SW 1271 (cell line): ENCODE results near the gene SDR39U1.
"Not testable (repeated sequence)": the region's sequence is repeated elsewhere in the genome, so short reads cannot be mapped to it uniquely, and the experiment has no call there.

Experiments
- DNase-seq, 2 experiments: peaks; one replicate each; lab custom pipeline; 2025; lab: John Stamatoyannopoulos, UW

SDR39U1 gene, protein sequence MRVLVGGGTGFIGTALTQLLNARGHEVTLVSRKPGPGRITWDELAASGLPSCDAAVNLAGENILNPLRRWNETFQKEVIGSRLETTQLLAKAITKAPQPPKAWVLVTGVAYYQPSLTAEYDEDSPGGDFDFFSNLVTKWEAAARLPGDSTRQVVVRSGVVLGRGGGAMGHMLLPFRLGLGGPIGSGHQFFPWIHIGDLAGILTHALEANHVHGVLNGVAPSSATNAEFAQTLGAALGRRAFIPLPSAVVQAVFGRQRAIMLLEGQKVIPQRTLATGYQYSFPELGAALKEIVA

DNA sequence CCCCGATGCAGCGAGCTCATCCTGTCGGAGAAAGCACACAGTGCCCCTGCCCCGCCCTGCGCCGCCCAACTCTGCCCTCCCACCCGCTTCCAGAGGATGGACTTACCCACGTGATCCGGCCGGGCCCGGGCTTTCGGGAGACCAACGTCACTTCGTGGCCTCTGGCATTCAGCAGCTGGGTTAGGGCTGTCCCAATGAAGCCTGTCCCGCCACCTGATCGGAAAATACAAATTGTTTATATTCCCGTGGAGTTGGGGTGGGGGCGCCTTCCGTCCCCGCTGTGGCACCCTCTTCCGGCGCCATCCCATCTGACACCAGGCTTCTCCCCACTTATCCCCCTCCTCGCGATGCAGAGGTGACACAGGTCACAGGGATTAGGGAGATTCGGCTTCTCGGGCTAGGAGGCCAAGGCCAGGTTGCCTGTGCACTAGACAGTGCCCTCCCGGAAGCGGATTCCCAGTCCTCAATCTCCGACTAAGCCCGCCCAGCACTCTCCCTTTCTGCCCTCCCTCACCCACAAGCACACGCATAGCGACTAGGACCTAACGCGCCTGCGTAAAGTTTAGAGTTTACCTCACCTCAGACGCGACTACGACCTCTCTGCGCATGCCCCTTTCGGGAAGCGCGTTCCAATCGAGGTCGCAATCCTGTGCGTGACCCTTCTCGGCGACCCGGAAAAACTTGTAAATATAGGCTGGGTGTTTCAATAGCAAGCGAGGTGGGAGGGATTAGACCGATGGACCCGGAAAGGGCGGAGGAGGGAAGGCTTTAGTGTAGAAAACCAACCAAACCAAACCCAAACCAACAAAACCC is at the start of gene SDR39U1:
SDR39U1 (minus strand) TSS at position 537 of the 813 bp plus-strand sequence; CDS start at position 530, 7 bp downstream.
- peak; percentile 96 to 98 for DNase-seq

- DNase-seq: not testable (repeated sequence)
Measured at GRCh38 chr14:24491586-24492408, 49.2 kb upstream of the SDR39U1 start.

- DNase-seq: no peak
Measured at GRCh38 chr14:24483604-24484252, 41.2 kb upstream of the SDR39U1 start.

- not testable (repeated sequence) for DNase-seq
Measured at GRCh38 chr14:24482699-24483303, 40.2 kb upstream of the SDR39U1 start.

- DNase-seq: peak; percentile 10 to 15
Measured at GRCh38 chr14:24481622-24482324, 39.2 kb upstream of the SDR39U1 start.

DNA sequence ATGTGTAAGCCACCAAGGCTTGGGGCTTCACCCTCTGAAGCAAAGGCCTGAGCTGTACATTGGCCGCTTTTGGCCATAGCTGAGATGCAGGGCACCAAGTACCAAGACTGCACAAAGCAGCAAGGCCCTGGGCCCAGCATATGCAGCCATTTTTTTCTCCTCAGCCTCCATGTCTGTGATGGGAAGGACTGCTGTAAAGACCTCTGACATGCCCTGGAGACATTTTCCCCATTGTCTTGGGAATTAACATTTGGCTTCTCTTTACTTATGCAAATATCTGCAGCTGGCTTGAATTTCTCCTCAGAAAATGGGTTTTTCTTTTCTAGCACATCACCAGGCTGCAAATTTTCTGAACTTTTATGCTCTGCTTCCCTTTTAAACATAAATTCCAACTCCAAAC is 37.4 kb upstream of the SDR39U1 start:
- not testable (repeated sequence) for DNase-seq

DNA sequence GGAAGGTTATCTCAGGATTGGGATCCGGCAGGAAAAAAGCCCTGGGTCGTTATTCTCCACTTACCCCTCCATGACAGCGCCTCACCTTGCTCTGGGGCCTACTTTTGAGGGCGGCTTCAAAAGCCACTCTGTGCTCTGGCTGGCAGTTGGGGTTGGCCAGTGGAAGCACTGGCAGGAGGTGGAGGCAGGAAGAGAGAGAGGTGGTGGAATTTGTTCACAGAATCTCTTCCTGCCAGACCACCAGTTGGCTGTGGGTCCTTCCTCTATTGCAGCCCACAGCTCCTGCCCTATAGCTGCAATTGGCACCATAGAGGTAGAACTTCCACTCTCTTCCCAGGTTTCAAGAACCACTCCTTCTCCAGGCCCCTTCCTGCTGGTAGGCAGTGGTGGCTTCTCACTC is 32.7 kb upstream of the SDR39U1 start:
- no peak for DNase-seq

DNA sequence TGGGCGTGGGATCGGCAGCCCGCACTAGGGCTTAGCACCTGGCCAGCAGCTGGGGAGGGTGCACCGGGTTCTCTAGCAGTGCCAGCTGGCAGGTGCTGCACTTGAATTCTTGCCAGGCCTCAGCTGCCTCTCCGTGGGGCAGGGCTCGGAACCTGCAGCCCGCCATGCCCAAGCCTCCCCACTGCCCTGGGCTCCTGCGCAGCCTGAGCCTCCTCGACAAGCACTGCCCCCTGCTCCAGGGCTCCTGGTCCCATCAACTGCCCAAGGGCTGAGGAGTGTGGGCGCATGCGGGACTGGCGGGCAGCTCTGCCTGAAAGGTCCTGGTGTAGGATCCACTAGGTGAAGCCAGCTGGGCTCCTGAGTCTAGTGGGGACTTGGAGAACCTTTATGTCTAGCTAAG is 30.6 kb upstream of the SDR39U1 start:
- DNase-seq: no peak

- DNase-seq: not testable (repeated sequence)
Measured at GRCh38 chr14:24470450-24470849, 27.9 kb upstream of the SDR39U1 start.

DNA sequence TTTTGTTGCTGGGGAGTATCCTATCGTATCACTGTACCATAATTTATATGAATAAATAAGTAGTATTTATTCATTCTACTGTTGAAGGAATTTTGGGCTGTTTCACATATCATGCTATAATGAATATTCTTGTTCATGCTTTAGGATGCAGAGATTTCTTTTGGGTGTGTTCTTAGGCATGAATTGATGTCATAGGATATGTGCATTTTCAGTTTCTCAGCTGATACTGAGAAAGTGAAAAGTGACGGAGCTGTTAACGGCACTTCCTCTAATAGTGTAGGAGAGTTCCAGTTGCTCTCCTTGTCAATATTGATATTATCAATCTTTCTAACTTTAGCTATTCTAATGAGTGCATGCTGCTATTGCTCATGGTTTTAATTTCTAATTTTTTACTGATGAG is 23.2 kb upstream of the SDR39U1 start:
- no peak for DNase-seq

DNA sequence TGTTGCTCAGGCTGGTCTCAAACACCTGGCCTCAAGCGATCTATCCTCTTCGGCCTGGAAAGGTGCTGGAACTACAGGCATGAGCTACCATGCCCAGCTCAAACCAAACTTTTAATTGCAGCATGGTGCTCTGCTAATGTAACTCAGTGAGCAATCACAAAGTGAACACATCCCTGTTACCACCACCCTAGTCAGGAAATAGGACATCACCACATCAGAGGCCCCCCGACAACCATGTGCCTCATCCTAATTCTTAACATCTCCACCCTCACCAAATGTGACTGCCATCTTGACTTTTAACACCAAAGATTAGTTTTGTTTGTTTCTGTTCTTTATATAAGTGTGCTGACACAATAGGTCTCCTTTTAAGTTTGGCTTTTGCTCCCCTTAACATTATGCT is 22.8 kb upstream of the SDR39U1 start:
- no peak for DNase-seq

GRCh38 chr14:24463884-24464785 is 21.6 kb upstream of the SDR39U1 start:
- no peak for DNase-seq

- DNase-seq: no peak
Measured at GRCh38 chr14:24463017-24463883, 20.7 kb upstream of the SDR39U1 start.

DNA sequence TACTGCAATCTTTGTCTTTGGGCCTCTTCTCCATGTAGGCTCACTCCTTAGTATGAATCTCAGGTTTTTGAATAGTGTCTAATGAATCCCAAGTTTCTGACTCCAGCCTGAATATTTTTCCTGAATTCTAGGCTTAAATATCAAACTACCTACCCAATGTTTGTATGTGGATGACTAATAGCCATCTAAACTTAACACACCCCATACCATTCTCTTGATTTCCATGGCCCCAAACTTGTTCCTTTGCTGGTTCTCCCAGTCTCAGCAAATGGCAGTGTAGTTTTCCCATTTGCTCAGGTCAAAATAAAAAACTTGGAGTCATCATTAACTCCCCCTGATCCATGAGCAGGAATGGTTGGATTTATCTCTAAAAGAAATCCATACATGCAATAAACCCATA is 18.8 kb upstream of the SDR39U1 start:
- DNase-seq: no peak

GRCh38 chr14:24459331-24459730 is 16.8 kb upstream of the SDR39U1 start:
- no peak for DNase-seq

DNA sequence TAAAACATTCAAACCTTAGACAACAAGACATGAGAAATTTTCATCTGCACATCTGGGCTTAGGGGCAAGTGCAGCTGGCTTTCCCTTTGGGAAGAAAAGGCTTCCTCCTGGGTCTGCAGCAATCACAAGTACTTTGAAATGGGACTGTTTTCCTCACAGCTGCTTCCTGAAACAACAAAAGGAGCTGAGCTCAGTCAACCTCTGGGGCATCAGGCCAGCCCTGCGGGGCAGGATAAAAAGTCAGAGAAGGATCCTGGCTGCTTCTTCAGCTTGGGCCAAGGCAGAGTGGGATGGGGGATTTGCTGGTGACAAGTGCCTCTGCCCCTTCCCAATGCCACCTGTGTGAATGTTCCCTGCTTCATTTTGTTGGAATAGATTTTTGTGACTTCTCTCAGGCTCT is 16.2 kb upstream of the SDR39U1 start:
- DNase-seq: no peak

GRCh38 chr14:24456980-24457379 is 14.4 kb upstream of the SDR39U1 start:
- DNase-seq: no peak

- DNase-seq: not testable (repeated sequence)
Measured at GRCh38 chr14:24450828-24451227, 8.3 kb upstream of the SDR39U1 start.
